ENCODE measurements around the gene C5orf15.
"Not testable (repeated sequence)": the region's sequence is repeated elsewhere in the genome, so short reads cannot be mapped to it uniquely, and the experiment has no call there.

The C5orf15 gene

DNA sequence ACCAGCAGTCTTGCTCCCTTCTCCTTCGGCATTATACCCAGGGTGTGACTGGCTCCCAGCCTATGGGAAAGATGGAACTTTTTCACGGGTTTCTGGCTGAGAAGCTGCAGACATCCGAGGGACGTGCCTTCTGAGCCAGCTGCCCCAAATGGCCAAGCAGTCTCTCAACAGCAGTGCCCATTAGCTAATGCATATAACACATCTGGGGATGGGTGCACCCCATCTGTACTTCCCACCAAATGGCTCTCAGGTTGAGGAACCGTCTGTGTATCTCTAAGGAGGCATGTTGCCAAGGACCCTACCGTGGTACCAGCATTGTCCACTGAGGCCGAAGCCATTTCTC, 25.0 kb downstream of the C5orf15 start:
- no peak for DNase-seq (ENCODE audit: low read depth)
- TF ChIP-seq, protein P1, sequence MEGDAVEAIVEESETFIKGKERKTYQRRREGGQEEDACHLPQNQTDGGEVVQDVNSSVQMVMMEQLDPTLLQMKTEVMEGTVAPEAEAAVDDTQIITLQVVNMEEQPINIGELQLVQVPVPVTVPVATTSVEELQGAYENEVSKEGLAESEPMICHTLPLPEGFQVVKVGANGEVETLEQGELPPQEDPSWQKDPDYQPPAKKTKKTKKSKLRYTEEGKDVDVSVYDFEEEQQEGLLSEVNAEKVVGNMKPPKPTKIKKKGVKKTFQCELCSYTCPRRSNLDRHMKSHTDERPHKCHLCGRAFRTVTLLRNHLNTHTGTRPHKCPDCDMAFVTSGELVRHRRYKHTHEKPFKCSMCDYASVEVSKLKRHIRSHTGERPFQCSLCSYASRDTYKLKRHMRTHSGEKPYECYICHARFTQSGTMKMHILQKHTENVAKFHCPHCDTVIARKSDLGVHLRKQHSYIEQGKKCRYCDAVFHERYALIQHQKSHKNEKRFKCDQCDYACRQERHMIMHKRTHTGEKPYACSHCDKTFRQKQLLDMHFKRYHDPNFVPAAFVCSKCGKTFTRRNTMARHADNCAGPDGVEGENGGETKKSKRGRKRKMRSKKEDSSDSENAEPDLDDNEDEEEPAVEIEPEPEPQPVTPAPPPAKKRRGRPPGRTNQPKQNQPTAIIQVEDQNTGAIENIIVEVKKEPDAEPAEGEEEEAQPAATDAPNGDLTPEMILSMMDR (conservative IDR thresholded peaks at IDR 0.05; ENCODE audit: control insufficient read depth, insufficient read depth, low read depth, low read length), result no peak
- no peak overlapping the region for H3K4me3 ChIP-seq (ENCODE audit: control insufficient read depth, low read depth, low read length)

DNA sequence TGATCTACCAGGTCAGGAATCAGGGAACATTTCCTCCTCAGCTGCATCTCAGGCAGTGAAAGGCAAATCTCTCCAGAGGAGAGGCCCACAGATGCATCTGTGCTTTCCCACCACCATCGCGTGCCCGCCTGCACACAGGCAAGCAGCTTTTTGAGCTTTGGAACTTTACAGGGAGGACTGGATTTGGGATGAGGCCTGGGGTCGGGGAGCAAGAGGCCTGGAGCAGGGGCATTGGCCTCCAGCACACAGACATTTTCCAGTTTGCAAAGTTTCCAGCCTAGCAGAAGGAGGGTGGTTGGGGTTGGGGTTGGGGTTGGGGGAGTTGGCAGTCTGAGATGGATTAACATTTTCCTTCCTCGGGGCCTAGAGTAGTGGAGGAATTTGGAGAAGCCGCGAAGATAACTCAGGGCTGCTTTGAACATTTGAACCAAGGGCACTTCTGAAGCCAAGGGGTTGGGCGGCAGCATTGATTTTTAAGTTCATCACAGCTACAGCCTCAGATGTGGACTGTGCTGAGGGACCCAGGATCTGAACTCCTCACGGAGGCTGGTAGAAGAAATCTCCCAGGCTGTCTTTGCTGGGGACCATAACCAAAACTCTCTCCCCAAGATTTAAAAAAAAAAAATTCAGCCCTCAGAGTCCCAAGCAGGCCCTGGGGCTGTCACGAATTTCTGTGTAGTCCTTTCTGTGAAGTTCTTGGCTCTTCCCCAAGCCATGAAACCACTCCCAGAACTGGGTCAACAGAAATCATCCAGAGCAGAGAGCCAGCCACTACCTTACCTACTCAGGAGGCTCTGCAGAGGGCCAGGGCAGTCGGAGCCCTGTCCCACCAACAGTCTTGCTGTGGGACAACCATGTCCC, 25.6 kb downstream of the C5orf15 start:
- no peak for DNase-seq (ENCODE audit: low read depth)
- no peak overlapping the region for H3K4me3 ChIP-seq (ENCODE audit: control insufficient read depth, low read depth, low read length)
- TF ChIP-seq, protein P1 (conservative IDR thresholded peaks at IDR 0.05; ENCODE audit: control insufficient read depth, insufficient read depth, low read depth, low read length), result no peak

DNA sequence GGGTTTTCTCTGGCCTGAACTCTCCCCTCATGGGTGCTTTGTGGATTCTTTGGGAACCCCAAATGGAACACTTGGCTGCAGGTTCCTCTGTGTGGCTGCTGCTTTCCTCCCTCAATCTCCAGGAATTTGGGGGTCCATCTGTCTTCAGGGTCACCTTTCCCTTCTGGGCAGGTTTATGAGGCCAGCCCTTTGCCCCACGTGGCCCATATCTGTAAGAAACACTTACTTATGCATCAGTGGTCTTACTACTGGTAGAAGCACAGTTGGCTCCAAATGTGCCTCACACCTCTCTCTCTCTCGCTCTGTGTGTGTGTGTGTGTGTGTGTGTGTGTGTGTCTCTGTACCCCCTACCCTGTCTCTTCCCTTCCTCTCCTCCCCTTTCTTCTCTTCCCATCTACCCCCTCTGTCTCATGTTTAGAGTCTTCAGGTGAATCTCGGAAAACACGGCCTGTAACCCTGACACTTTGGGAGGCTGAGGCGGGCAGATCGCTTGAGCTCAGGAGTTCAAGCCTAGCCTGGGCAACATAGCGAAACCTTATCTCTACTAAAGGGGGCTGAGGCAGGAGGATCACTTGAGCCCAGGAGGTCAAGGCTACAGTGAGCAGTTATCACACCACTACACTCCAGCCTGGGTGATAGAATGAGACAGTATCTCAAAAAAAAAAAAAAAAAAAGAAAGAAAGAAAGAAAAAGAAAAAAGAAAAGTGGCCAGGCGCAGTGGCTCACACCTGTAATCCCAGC, 26.8 kb downstream of the C5orf15 start:
- TF ChIP-seq, protein P1 (conservative IDR thresholded peaks at IDR 0.05; ENCODE audit: control insufficient read depth, insufficient read depth, low read depth, low read length), result no peak
- no peak for DNase-seq (ENCODE audit: low read depth)
- H3K4me3 ChIP-seq (ENCODE audit: control insufficient read depth, low read depth, low read length), result no peak overlapping the region

DNA sequence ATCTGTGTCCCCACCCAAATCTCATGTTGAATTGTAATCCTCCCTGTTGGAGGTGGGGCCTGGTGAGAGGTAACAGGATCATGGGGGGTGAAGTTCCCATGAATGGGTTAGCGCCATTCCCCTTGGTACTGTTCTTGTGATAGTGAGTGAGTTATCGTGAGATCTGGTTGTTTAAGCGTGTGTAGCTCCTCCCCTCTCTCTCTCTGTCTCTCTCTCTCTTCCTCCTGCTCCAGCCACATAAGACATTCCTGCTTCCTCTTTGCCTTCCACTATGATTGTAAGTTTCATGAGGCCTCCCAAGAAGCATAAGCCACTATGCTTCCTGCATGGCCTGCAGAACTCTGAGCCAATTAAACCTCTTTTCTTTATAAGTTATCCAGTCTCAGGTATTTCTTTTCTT, 28.8 kb downstream of the C5orf15 start:
- DNase-seq (ENCODE audit: low read depth), result no peak

DNA sequence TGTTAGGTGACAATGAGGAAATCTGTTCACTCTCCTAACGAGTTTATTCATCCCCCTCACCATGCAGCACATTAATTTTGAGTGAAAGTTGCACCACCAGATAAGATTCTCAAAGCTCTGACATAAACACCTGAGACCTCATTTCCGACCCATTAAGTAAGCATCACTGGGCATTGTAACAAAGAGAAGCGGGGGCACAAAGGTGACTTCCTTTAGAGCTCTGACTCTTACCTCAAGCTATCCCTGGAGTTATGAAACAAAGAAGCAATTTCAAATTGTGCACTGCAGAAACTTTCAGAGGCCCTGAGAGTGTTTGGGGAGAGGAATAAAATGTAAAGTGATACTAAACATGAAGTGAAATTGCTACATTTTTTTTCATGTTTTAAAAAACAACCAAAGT, 29.5 kb downstream of the C5orf15 start:
- TF ChIP-seq, protein P1 (conservative IDR thresholded peaks at IDR 0.05; ENCODE audit: control insufficient read depth, insufficient read depth, low read depth, low read length), result no peak
- no peak overlapping the region for H3K4me3 ChIP-seq (ENCODE audit: control insufficient read depth, low read depth, low read length)
- no peak for DNase-seq (ENCODE audit: low read depth)

More for the DNA sequence above, 28.8 kb downstream of the C5orf15 start:
- TF ChIP-seq, protein P1 (conservative IDR thresholded peaks at IDR 0.05; ENCODE audit: control insufficient read depth, insufficient read depth, low read depth, low read length), result no peak
- H3K4me3 ChIP-seq (ENCODE audit: control insufficient read depth, low read depth, low read length), result no peak overlapping the region

DNA sequence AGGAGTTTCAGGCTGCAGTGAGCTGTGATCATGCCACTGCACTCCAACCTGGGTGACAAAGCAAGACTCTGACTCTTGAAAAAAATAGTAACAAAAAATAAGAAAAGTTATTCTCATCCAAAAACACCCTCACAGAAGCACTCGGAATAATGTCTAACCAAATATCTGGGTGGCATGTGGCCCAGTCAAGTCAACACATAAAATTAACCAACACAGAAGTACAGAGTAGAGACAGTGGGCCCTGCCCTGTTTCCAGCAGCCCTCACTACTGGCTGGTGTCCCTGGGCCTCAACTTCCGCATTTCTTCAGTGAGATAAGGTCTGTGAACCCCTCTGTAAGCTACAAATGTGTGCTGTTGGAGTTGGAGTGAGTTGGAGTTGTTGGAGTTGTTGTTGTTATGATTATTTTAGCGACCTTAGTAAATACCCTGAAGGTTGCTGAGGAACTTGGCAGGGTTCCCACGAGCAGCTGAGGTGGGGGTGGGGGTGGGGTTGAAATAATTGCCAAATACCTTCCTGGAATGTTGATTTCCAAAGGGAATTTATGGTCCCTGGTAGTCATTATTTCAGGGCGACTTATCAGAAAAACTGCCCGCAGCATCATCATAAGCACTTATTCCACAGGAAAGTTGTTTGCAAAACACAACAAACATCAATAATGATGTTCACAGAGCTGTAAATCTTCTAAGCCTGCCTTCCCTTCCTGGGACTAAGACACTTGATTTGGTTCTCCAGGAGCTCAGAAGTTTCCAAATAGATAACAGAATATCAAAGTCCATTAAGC, 30.2 kb downstream of the C5orf15 start:
- TF ChIP-seq, protein P1 (conservative IDR thresholded peaks at IDR 0.05; ENCODE audit: control insufficient read depth, insufficient read depth, low read depth, low read length), result no peak
- no peak overlapping the region for H3K4me3 ChIP-seq (ENCODE audit: control insufficient read depth, low read depth, low read length)
- no peak for DNase-seq (ENCODE audit: low read depth)

DNA sequence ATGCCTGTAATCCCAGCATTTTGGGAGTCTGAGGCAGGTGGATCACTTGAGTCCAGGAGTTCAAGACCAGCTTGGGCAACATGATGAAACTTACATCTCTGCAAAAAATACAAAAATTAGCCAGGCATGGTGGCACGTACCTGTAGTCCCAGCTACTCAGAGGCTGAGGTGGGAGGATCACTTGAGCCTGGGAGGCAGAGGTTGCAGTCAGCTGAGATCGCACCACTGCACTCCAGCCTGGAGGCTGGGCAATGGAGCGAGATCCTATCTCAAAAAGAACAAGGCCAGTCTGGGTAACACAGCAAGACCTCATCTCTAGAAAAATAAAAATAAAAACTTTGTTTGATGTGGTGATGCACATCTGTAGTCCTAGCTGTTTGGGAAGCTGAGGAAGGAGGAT, 30.8 kb downstream of the C5orf15 start:
- not testable (repeated sequence) for H3K4me3 ChIP-seq (ENCODE audit: control insufficient read depth, low read depth, low read length); DNase-seq (ENCODE audit: low read depth)
